Measurements from ENCODE around the gene PEAK3. TPM values are rescaled to one million over a fixed set of nuclear protein-coding genes. Genes with fewer than 3 reads are reported as not detected.
A peak's percentile ranks its signal among the peaks of the same experiment; 100 is the strongest.

Gene PEAK3
- total RNA-seq, 1 donor from 2014 or later: 4.5 TPM

- ATAC-seq: no peak
- H3K36me3 ChIP-seq: no peaks in the 10 kb centered on the region
- H3K27ac ChIP-seq: no peak overlapping the region
- H3K4me3 ChIP-seq: no peak overlapping the region
- intact Hi-C loops (cut with DNase I): no loop called here
- no peak for DNase-seq
- no peaks in the 10 kb centered on the region for H3K9me3 ChIP-seq
- peaks cover 3% of the 10 kb centered on the region for H3K4me1 ChIP-seq
- H3K27me3 ChIP-seq: peaks cover 55% of the 10 kb centered on the region
- TF ChIP-seq CTCF (IDR thresholded peaks at IDR 0.05): no peak
Observed at GRCh38 chr19:2296141-2296540, 14.2 kb upstream of the PEAK3 start.

GRCh38 chr19:2294687-2295335, 12.8 kb upstream of the PEAK3 start:
- intact Hi-C loops (cut with DNase I): no loop called here
- Histone ChIP-seq H3K4me1 (peaks cover 13% of the 10 kb centered on the region), H3K9me3 (no peaks in the 10 kb centered on the region), H3K4me3 (no peak overlapping the region), H3K27me3 (peaks cover 61% of the 10 kb centered on the region), H3K27ac (no peak overlapping the region), H3K36me3 (no peaks in the 10 kb centered on the region)
- TF ChIP-seq CTCF (IDR thresholded peaks at IDR 0.05): no peak
- ATAC-seq: no peak
- DNase-seq: no peak

GRCh38 chr19:2291185-2291751, 9.3 kb upstream of the PEAK3 start:
- Histone ChIP-seq H3K9me3 (no peaks in the 10 kb centered on the region), H3K4me1 (peaks cover 15% of the 10 kb centered on the region), H3K27ac (no peak overlapping the region), H3K36me3 (no peaks in the 10 kb centered on the region), H3K4me3 (peak overlapping the region; percentile 50), H3K27me3 (peaks cover 65% of the 10 kb centered on the region)
- TF ChIP-seq CTCF (IDR thresholded peaks at IDR 0.05): no peak
- DNase-seq: no peak
- intact Hi-C loops (cut with DNase I): no loop called here
- ATAC-seq: no peak

- intact Hi-C loops (cut with DNase I): no loop called here
- H3K4me3 ChIP-seq: peak overlapping the region; percentile 50
- peak; percentile 4 for ATAC-seq
Observed at GRCh38 chr19:2290441-2291184, 8.6 kb upstream of the PEAK3 start.

More at GRCh38 chr19:2290441-2291184, 8.6 kb upstream of the PEAK3 start:
- Histone ChIP-seq H3K9me3 (no peaks in the 10 kb centered on the region), H3K27me3 (peaks cover 59% of the 10 kb centered on the region), H3K27ac (peak overlapping the region; percentile 75), H3K36me3 (no peaks in the 10 kb centered on the region), H3K4me1 (peaks cover 15% of the 10 kb centered on the region)
- no peak for TF ChIP-seq CTCF (IDR thresholded peaks at IDR 0.05)
- DNase-seq: no peak
